Activated naive CD4-positive, alpha-beta T cell treated with anti-CD3 and anti-CD28 coated beads, Interleukin-2, amount 50 U/mL, for 72 hours (primary cell): Measurements from ENCODE around the gene KLRC3. TPM values are rescaled to one million over a fixed set of nuclear protein-coding genes. Genes with fewer than 3 reads are reported as not detected.
A peak's percentile ranks its signal among the peaks of the same experiment; 100 is the strongest.
"Not testable (repeated sequence)": the region's sequence is repeated elsewhere in the genome, so short reads cannot be mapped to it uniquely, and the experiment has no call there.

Source experiments
- ATAC-seq, 2 donors: fragments of 150-1000 bp; cut with Tn5 transposase; 2 replicates each; pipeline ENCODE4 v1.10.0; 2021; ENCODE audit warnings: mild to moderate bottlenecking in 2 of 2, moderate library complexity in 2 of 2
- DNase-seq, 2 donors: peaks; one replicate each; pipeline ENCODE4 v3.0.0; 2021 to 2022; ENCODE audit warnings: low spot score in 2 of 2
- H3K27ac Mint-ChIP-seq, 2 donors: one replicate each; pipeline ENCODE4 v1.8.0; 2022; ENCODE audit warnings: mild to moderate bottlenecking in 2 of 2, mixed read lengths in 2 of 2
- H3K36me3 Mint-ChIP-seq, 2 donors: one replicate each; pipeline ENCODE4 v1.8.0; 2022; ENCODE audit warnings: mixed read lengths in 2 of 2
- H3K9me3 Mint-ChIP-seq, 2 donors: one replicate each; pipeline ENCODE4 v1.8.0; 2022; ENCODE audit warnings: mixed read lengths in 2 of 2
- total RNA-seq, 2 donors: library from RNA; stranded (reverse); gene quantifications; one replicate each; pipeline ENCODE4 v1.2.3, GENCODE V29; 2022

Gene KLRC3
- not detected for total RNA-seq

DNA sequence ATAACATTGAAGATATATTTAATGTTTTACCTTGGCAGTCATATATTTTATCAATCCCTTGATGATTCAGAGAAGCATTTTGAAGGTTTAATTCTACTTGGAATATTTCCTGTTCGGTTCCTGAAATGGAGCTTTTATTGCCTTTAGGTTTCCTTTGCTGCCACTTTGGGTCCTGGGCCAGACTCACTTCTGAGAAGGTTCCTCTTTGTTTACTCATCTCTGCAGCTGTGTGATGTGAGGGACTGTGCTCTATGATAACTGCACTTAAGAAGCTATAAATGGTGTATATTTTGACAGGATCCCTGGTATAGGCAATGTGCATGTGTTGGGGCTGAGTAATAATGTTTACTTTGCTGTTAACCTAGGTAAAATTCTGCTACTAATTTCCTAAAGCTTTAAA, at the start of gene KLRC3:
Gene KLRC3, minus strand, starts transcription at position 262 of the 400 bp plus-strand sequence. Its CDS starts 45 bp downstream, at position 217.
- ATAC-seq, DNase-seq, H3K27ac Mint-ChIP-seq, H3K9me3 Mint-ChIP-seq, H3K36me3 Mint-ChIP-seq: not testable (repeated sequence)

DNA sequence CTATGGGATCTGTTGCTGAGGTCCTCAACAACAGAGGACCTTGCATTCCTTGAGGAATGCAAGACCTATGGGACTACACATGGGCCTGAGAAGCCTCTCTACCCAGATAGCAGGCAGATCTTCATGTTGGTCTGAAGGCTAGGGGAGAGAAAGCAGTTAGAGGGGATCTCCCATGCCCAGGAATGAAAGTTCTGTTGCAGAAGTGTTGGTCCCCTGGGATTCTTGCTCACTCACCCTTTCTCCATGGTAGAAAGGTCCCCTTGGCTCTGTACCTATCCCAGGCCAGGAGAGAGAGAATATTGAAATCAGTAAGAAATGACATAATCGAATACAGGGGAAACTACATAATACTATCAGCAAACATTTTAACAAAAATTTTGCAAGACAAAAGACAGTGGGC, 49.3 kb upstream of the KLRC3 start:
- Mint-ChIP-seq H3K9me3 (peaks cover 0 to 4% of the 10 kb centered on the region in 2 donors), H3K27ac (no peak overlapping the region), H3K36me3 (peaks cover 5% of the 10 kb centered on the region in 2 donors)
- ATAC-seq (no peak), DNase-seq (no peak)

- Mint-ChIP-seq H3K27ac (no peak overlapping the region), H3K9me3 (peaks cover 0 to 6% of the 10 kb centered on the region in 2 donors), H3K36me3 (peaks cover 5% of the 10 kb centered on the region in 2 donors)
- DNase-seq: no peak
- ATAC-seq: no peak
Measured at GRCh38 chr12:10466311-10466710, 45.9 kb upstream of the KLRC3 start.

DNA sequence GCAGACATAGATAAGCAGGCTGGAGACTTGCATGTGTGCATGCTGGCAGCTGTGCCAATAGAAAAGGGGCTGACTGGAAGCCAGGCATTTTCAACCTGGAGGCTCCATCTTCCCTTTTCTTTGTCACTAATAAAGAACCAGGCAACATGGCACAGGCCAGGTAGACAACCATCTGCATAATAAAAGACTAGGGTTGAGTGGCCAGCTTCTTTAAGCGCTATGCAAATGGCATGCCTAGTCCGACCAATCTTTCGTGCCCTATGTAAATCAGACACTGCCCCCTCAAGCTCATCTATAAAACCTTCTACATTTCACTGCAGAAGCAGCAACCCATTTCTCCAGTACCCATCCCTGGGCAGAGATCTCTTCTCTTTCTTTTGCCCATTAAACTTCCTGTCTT, 37.4 kb upstream of the KLRC3 start:
- no peak for ATAC-seq
- Mint-ChIP-seq H3K36me3 (peaks cover 8 to 15% of the 10 kb centered on the region in 2 donors), H3K27ac (no peak overlapping the region), H3K9me3 (peaks cover 14 to 24% of the 10 kb centered on the region in 2 donors)
- no peak for DNase-seq

DNA sequence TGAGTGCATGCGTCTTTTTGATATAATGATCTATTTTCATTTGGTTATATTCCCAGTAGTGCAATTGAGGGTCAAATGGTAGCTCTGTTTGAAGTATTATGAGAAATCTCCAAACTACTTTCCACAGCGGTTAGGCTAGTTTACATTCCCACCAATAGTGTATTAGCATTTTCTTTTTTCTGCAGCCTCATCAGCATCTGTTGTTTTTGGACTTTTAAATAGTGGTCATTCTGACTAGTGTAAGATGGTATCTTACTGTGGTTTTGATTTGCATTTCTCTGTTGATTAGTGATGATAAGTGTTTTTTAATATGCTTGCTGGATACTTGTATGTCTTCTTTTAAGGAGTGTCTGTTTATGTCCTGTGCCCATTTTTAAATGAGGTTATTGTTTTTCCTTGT, 36.5 kb upstream of the KLRC3 start:
- no peak for ATAC-seq
- H3K9me3 Mint-ChIP-seq: peaks cover 14 to 21% of the 10 kb centered on the region in 2 donors
- H3K36me3 Mint-ChIP-seq: peaks cover 8 to 15% of the 10 kb centered on the region in 2 donors
- DNase-seq: no peak
- H3K27ac Mint-ChIP-seq: no peak overlapping the region

DNA sequence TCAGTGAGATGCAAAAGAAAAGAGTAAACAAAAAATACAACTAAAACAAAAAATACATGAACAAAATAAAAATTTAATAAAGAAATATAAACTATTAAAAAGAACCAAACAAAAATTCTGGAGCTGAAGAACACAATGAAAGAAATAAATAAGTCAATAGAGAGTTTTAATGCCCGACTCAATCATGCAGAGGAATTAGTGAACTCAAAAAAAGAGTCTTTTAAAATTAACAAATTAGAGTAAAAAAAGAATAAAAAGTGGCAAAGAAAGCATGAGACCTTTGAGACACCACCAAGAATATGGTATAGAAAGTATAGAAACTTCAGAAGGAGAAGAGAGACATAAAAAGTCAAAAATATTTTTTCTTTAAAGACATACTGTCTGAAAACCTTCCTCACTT, 35.4 kb upstream of the KLRC3 start:
- ATAC-seq (no peak), DNase-seq (no peak)
- H3K27ac Mint-ChIP-seq: no peak overlapping the region
- H3K9me3 Mint-ChIP-seq: peaks cover 14 to 18% of the 10 kb centered on the region in 2 donors
- peaks cover 8 to 15% of the 10 kb centered on the region in 2 donors for H3K36me3 Mint-ChIP-seq

DNA sequence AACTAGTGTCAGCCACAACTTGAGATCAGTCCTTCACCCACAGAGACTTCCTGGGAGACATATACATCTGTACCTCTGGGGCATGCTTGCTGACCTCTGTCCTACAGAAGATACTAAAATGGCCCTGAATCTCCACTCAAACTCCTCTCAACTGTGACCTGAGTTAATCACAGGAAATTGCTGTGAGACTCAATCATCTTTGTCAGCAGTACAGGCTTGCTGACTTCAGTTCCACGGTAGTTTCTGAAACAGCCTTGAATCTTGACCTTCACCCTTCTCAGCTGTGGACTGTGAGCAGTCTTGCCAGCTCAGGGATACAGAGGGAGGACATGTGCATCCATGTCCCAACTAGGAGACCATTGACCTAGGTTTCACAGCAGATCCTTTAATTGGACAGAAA, 34.1 kb upstream of the KLRC3 start:
- no peak for DNase-seq
- Mint-ChIP-seq H3K9me3 (peaks cover 14 to 18% of the 10 kb centered on the region in 2 donors), H3K27ac (no peak overlapping the region), H3K36me3 (peaks cover 8 to 15% of the 10 kb centered on the region in 2 donors)
- ATAC-seq: no peak

DNA sequence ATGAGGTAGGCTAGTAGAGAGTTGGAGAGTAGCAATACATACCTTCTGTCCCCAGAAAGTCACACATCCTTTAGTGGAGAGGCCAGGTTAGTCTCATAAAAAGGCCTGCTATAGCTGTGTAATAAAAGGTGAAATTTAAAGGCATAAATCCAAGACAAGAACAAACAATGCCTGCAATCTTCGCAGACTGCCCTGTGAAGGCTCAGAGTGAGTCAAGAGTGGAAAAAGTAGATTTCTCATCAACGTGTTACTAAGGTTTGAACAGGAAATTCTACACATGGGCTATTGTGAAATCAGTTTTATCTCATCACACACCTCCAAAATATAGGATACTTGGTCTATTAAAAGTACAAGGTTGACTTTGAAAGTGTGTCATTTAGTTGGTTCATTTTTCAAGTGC, 32.8 kb upstream of the KLRC3 start, which contains the start of gene KLRC1:
Gene KLRC1, minus strand, starts transcription at position 222 of the 400 bp plus-strand sequence. CDS start 2,221 bp downstream, outside the sequence.
- H3K36me3 Mint-ChIP-seq: peaks cover 8 to 15% of the 10 kb centered on the region in 2 donors
- H3K9me3 Mint-ChIP-seq: peaks cover 14 to 18% of the 10 kb centered on the region in 2 donors
- ATAC-seq (peak in 1 of 2 donors; percentile 26), DNase-seq (no peak)
- no peak within 1 kb of the TSS for H3K27ac Mint-ChIP-seq

DNA sequence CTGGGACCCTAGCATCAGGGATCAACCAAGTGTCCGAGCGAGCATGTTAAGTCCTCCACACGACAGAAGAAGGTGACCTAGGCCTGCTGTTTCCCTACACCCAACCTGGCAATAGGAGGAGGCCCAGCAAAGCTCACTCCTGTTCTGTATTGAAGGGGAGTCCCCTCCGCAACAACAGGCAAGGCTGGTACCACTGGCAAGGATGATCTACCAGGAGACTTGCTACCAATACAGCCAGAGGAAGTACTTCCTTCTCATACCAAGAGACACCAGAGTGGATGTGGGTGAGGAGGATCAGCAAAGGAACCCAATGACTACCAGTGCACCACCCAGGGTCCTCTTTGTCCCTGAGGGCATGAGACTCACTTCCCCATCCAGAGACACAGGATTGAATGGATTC, 27.8 kb upstream of the KLRC3 start:
- ATAC-seq (no peak), DNase-seq (no peak)
- Mint-ChIP-seq H3K9me3 (no peaks in the 10 kb centered on the region), H3K27ac (no peak overlapping the region), H3K36me3 (no peaks in the 10 kb centered on the region)

DNA sequence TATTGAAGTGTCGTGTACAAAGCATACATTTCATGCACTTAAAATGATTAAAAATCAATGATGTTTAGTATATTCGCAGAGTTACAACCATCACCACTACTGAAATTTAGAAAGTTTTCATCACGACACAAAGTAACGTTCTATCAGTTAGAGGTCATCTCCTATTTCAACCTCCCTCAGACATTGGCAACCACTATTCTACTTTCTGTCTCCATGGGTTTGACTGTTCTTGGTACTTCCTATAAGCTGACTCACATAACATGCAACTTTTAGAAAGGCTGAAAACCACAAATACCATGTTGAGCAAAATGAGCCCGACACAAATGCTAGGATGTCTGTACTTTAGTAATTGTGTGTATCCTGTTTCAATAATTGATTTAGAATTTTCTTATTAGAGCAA, 25.7 kb upstream of the KLRC3 start:
- not testable (repeated sequence) for H3K36me3 Mint-ChIP-seq, DNase-seq, H3K27ac Mint-ChIP-seq, H3K9me3 Mint-ChIP-seq
- peak; percentile 44 to 75 for ATAC-seq

DNA sequence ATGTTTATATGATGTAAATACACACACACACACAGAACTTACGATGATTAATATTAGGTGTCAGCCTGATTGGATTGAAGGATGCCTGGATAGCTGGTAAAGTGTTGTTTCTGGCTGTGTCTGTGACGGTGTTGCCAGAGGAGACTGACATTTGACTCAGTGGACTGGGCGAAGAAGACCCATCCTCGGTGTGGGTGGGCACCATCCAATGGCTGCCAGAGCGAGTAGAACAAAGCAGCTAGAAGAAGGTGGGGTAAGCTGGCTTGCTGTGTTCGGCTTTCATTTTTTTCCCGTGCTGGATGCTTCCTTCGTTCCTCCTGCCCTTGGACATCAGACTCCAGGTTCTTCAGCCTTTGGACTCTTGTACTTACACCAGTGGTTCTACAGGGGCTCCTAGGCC, 20.7 kb upstream of the KLRC3 start:
- H3K27ac Mint-ChIP-seq, H3K9me3 Mint-ChIP-seq, ATAC-seq, DNase-seq, H3K36me3 Mint-ChIP-seq: not testable (repeated sequence)

DNA sequence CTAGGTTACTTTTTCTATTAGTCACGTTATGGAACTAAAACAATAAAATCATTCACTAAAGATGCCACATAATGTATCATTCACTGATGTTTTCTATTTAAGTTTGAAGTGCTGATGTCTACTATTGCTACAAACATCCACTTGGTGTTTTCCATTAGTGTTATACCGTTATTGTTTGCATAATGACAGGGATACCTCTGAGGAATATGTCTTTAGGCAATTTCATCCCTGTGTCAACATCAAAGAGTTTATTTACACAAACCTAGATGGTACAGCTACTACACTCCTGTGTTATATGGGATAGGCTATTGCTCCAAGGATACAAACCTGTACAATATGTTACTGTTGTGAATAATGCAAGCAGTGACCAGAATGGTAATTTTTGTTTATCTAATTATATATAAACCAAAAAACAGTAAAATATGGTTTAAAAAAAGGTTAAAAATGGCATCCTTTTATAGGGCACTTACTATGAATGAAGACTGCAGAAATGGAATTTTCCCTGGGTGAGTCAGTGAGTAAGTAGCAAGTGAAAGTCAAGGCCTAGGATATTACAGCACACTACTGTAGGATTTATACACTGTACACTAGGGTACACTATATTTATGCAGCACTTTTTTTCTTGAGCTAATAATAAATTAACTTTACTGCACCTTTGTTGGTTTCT, 19.3 kb upstream of the KLRC3 start:
- not testable (repeated sequence) for DNase-seq, H3K9me3 Mint-ChIP-seq, H3K36me3 Mint-ChIP-seq, ATAC-seq, H3K27ac Mint-ChIP-seq

DNA sequence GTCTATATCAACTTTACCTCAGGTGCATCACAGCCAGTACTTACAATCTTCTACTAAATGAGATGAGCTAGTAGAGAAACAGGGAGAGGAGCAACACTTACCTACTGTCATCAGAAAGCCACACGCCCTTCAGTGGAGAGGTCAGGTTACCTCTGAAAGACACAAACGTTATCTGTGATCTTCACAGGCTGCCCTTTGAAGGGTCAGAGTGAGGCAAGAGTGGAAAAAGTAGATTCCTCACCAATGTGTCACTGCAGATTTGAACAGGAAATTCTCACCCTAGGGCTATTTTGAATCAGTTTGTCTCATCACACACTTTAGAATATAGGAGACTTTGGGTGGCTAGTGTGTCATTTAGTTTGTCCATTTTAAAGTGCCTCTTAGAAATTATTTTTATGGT, 17.2 kb upstream of the KLRC3 start:
- H3K36me3 Mint-ChIP-seq, H3K27ac Mint-ChIP-seq, H3K9me3 Mint-ChIP-seq, DNase-seq: not testable (repeated sequence)
- peak in 1 of 2 donors; percentile 65 for ATAC-seq

GRCh38 chr12:10435816-10436215, 15.4 kb upstream of the KLRC3 start, which contains the start of gene KLRC2:
Gene KLRC2, minus strand, starts transcription at chr12:10436010. Its CDS starts 24 bp downstream, at chr12:10435986.
- not testable (repeated sequence) for H3K27ac Mint-ChIP-seq, H3K9me3 Mint-ChIP-seq, H3K36me3 Mint-ChIP-seq, ATAC-seq, DNase-seq

GRCh38 chr12:10430623-10431022, 10.2 kb upstream of the KLRC3 start:
- H3K9me3 Mint-ChIP-seq, H3K27ac Mint-ChIP-seq, ATAC-seq, H3K36me3 Mint-ChIP-seq, DNase-seq: not testable (repeated sequence)

- not testable (repeated sequence) for ATAC-seq, H3K9me3 Mint-ChIP-seq, H3K27ac Mint-ChIP-seq, H3K36me3 Mint-ChIP-seq, DNase-seq
Measured at GRCh38 chr12:10425938-10426337, 5.5 kb upstream of the KLRC3 start.

DNA sequence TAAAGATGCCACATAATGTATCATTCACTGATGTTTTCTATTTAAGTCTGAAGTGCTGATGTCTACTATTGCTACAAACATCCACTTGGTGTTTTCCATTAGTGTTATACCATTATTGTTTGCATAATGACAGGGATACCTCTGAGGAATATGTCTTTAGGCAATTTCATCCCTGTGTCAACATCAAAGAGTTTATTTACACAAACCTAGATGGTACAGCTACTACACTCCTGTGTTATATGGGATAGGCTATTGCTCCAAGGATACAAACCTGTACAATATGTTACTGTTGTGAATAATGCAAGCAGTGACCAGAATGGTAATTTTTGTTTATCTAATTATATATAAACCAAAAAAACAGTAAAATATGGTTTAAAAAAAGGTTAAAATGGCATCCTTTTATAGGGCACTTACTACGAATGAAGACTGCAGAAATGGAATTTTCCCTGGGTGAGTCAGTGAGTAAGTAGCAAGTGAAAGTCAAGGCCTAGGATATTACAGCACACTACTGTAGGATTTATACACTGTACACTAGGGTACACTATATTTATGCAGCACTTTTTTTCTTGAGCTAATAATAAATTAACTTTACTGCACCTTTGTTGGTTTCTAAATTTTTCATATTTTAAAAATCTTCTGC, 4.0 kb upstream of the KLRC3 start:
- H3K36me3 Mint-ChIP-seq, H3K27ac Mint-ChIP-seq, H3K9me3 Mint-ChIP-seq, ATAC-seq, DNase-seq: not testable (repeated sequence)

- H3K27ac Mint-ChIP-seq, H3K36me3 Mint-ChIP-seq, H3K9me3 Mint-ChIP-seq, DNase-seq: not testable (repeated sequence)
- peak in 1 of 2 donors; percentile 79 for ATAC-seq
Measured at GRCh38 chr12:10422159-10422558, 1.8 kb upstream of the KLRC3 start.
